22Rv1 (cell line): ENCODE data around the gene PCSK5.

Experiments used
- ZFX ChIP-seq: fragments of 450-650 bp; IDR thresholded peaks from 2 replicates; pipeline ENCODE4 v1.6.1; 2017; ENCODE audit warnings: antibody characterized with exemption, borderline replicate concordance
- TF ChIP-seq, protein P1 (sequence below): fragments of 450-650 bp; IDR thresholded peaks from 2 replicates; pipeline ENCODE4 v1.5.1; 2017; ENCODE audit warnings: mild to moderate bottlenecking

DNA sequence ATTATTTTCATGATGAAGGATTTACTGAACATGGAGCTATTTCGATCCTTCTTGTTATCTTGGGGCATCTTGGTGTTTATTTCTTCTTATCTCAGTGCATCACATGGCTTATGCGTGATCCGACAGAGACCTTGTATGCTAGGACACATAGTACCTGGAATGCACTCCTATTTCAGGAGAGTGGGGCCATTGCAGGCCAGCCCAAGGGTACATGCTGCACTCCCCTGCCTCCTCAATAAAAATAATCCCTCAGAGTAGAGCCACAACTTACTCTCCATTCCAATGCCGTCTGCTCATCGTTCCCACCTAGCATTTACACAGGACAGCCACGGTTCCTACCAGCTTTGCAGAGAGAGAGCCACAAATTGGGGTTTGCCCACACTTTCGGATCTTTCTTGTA, 43.5 kb downstream of the PCSK5 start:
- TF ChIP-seq, protein P1, sequence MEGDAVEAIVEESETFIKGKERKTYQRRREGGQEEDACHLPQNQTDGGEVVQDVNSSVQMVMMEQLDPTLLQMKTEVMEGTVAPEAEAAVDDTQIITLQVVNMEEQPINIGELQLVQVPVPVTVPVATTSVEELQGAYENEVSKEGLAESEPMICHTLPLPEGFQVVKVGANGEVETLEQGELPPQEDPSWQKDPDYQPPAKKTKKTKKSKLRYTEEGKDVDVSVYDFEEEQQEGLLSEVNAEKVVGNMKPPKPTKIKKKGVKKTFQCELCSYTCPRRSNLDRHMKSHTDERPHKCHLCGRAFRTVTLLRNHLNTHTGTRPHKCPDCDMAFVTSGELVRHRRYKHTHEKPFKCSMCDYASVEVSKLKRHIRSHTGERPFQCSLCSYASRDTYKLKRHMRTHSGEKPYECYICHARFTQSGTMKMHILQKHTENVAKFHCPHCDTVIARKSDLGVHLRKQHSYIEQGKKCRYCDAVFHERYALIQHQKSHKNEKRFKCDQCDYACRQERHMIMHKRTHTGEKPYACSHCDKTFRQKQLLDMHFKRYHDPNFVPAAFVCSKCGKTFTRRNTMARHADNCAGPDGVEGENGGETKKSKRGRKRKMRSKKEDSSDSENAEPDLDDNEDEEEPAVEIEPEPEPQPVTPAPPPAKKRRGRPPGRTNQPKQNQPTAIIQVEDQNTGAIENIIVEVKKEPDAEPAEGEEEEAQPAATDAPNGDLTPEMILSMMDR = no peak
- no peak for TF ChIP-seq ZFX
